ENCODE results near the gene MYO5A. TPM values are rescaled to one million over a fixed set of nuclear protein-coding genes. Genes with fewer than 3 reads are reported as not detected.

Gene MYO5A
- total and polyA plus RNA-seq, 10 of the 15 experiments (the other 5 are each of a cell fraction or from before 2014, with no cell fraction given): 4.2 to 42.9 (median 31.1) TPM

- Histone ChIP-seq H3K27me3 (replicated peaks in 1 of 2; ENCODE audit: control insufficient read depth in 2 of 2, insufficient read depth in 2 of 2, low read length in 1 of 2) (no peaks in the 10 kb centered on the region), H3K4me2 (ENCODE audit: control insufficient read depth, insufficient read depth) (no peak overlapping the region), H4K20me1 (ENCODE audit: control insufficient read depth, insufficient read depth) (no peaks in the 10 kb centered on the region), H3K27ac (ENCODE audit: control insufficient read depth, insufficient read depth) (no peak overlapping the region), H3K4me3 (no peak overlapping the region), H3K9ac (ENCODE audit: control insufficient read depth, insufficient read depth, low read length) (no peak overlapping the region), H3K4me1 (ENCODE audit: control insufficient read depth, insufficient read depth, low read length) (peaks cover 6% of the 10 kb centered on the region), H3K36me3 (ENCODE audit: control insufficient read depth in 2 of 2, insufficient read depth in 2 of 2, low read length in 1 of 2) (peaks cover 6% of the 10 kb centered on the region in 2 experiments; a peak in 3 of 4 replicates), H3K79me2 (ENCODE audit: control insufficient read depth, insufficient read depth, low read length) (no peaks in the 10 kb centered on the region), H3K9me3 (replicated peaks; ENCODE audit: control insufficient read depth, insufficient read depth, low read length) (no peaks in the 10 kb centered on the region), H2AFZ (ENCODE audit: control insufficient read depth, low read depth, low read length) (no peak overlapping the region)
- ChIA-PET POLR2A (no interaction called here), CTCF (interaction anchor here (0.8 to 4.3 kb wide), 5 partner anchors 13 to 398 kb away, joined by 4 to 22 read pairs (median 7); no protein-coding TSS in a partner anchor), RAD21 (ENCODE audit: unreplicated experiment) (interaction anchor here (0.7 to 1.7 kb wide), 4 partner anchors 43 to 222 kb away, joined by 3 to 6 read pairs (median 4); no protein-coding TSS in a partner anchor), SMC1A (ENCODE audit: uncharacterized antibody, unreplicated experiment) (interaction anchor here (0.6 to 8.0 kb wide), 11 partner anchors 12 to 413 kb away, joined by 3 to 81 read pairs (median 4); no protein-coding TSS in a partner anchor)
- BruUV-seq (replicated peaks): no TSS peak
- ATAC-seq (no peak), FAIRE-seq (no peak), DNase-seq (ENCODE audit: low read depth, low spot score) (no peak)
- in situ Hi-C loops (cut with MboI): no loop called here
- TF ChIP-seq NKRF (conservative IDR thresholded peaks at IDR 0.05) (no peak), NFYA (IDR thresholded peaks at IDR 0.05; ENCODE audit: borderline replicate concordance, low read depth, low read length) (no peak), CTCF (IDR thresholded peaks at IDR 0.05 in 2 of 3, conservative IDR thresholded peaks at IDR 0.05 in 1 of 3; ENCODE audit: control insufficient read depth in 2 of 3, extremely low read depth in 1 of 3, insufficient read depth in 1 of 3, low read depth in 3 of 3, low read length in 3 of 3) (peak in 1 of 3 experiments; percentile 20; a peak in 1 of 6 replicates), TCF3 (IDR thresholded peaks at IDR 0.05; ENCODE audit: borderline replicate concordance, insufficient read depth, low read depth, low read length) (no peak)
- intact Hi-C loops (cut with micrococcal nuclease; ENCODE audit: unreplicated experiment): no loop called here
- WGBS (ENCODE audit: insufficient coverage, insufficient replicate concordance, low lambda C conversion rate, missing lambda C conversion rate): 84% methylated on average over 4 of the region's 4 CpGs
These were observed 192.2 kb downstream of the MYO5A start for GRCh38 chr15:52336529-52336928.
